ENCODE results near the gene TLE3. TPM values are rescaled to one million over a fixed set of nuclear protein-coding genes. Genes with fewer than 3 reads are reported as not detected.

Gene TLE3
- total and polyA plus RNA-seq, 10 donors, result 23.7 to 141 (median 104) TPM

GRCh38 chr15:70053716-70054229 lies 43.9 kb downstream of the TLE3 start:
- H3K36me3 ChIP-seq, result peaks cover 16 to 100% (median 100%) of the 10 kb centered on the region in 6 donors
- peak; percentile 62 for DNase-seq
- no peak overlapping the region for H3K4me3 ChIP-seq
- TF ChIP-seq CTCF (IDR thresholded peaks at IDR 0.05 in 8 of 11, conservative IDR thresholded peaks at IDR 0.05 in 3 of 11) (no peak), POLR2A (IDR thresholded peaks at IDR 0.05) (no peak), POLR2AphosphoS5 (IDR thresholded peaks at IDR 0.05) (no peak)
- no peaks in the 10 kb centered on the region for H3K27me3 ChIP-seq (replicated peaks in 1 of 7)
- no peak overlapping the region for H3K27ac ChIP-seq
- 80 to 93% (median 86%) methylated on average over 11 of the region's 11 CpGs for WGBS, 5 donors
- H3K9me3 ChIP-seq, result no peaks in the 10 kb centered on the region
- intact Hi-C loops (cut with DNase I; ENCODE audit: low total_unique reads), result no loop called here
- peaks cover 0 to 6% (median 2%) of the 10 kb centered on the region in 6 donors for H3K4me1 ChIP-seq

- H3K27me3 ChIP-seq (replicated peaks in 1 of 7), result no peaks in the 10 kb centered on the region
- H3K9me3 ChIP-seq, result no peaks in the 10 kb centered on the region
- WGBS, 5 donors, result 84 to 94% (median 87%) methylated on average over 11 to 15 of the region's 15 CpGs
- TF ChIP-seq CTCF (IDR thresholded peaks at IDR 0.05 in 8 of 11, conservative IDR thresholded peaks at IDR 0.05 in 3 of 11), result no peak
- TF ChIP-seq POLR2A (IDR thresholded peaks at IDR 0.05), result no peak
- TF ChIP-seq POLR2AphosphoS5 (IDR thresholded peaks at IDR 0.05), result peak in 1 of 3 donors; percentile 63
- peak; percentile 56 for DNase-seq
- no peak overlapping the region for H3K27ac ChIP-seq
- no peak overlapping the region for H3K4me3 ChIP-seq
- peaks cover 0 to 12% (median 5%) of the 10 kb centered on the region in 6 donors for H3K4me1 ChIP-seq
- H3K36me3 ChIP-seq, result peaks cover 15 to 100% (median 100%) of the 10 kb centered on the region in 6 donors
- intact Hi-C loops (cut with DNase I; ENCODE audit: low total_unique reads), result no loop called here
Observed at GRCh38 chr15:70053001-70053715, 44.6 kb downstream of the TLE3 start.

GRCh38 chr15:70051948-70052633 lies 45.6 kb downstream of the TLE3 start:
- TF ChIP-seq POLR2A (IDR thresholded peaks at IDR 0.05) (no peak), CTCF (IDR thresholded peaks at IDR 0.05 in 8 of 11, conservative IDR thresholded peaks at IDR 0.05 in 3 of 11) (no peak), POLR2AphosphoS5 (IDR thresholded peaks at IDR 0.05) (peak in 2 of 3 donors; percentile 37 to 73)
- Histone ChIP-seq H3K27ac (peak overlapping the region in 1 of 8 donors; percentile 22), H3K27me3 (replicated peaks in 1 of 7) (no peaks in the 10 kb centered on the region), H3K36me3 (peaks cover 10 to 100% (median 92%) of the 10 kb centered on the region in 6 donors), H3K4me1 (peaks cover 0 to 22% (median 6%) of the 10 kb centered on the region in 6 donors), H3K4me3 (no peak overlapping the region), H3K9me3 (no peaks in the 10 kb centered on the region)
- DNase-seq, result peak; percentile 49
- intact Hi-C loops (cut with DNase I; ENCODE audit: low total_unique reads), result no loop called here
- 91 to 94% (median 93%) methylated on average over 9 of the region's 9 CpGs for WGBS, 5 donors

GRCh38 chr15:70050970-70051369 lies 46.7 kb downstream of the TLE3 start:
- TF ChIP-seq POLR2A (IDR thresholded peaks at IDR 0.05) (no peak), POLR2AphosphoS5 (IDR thresholded peaks at IDR 0.05) (peak in 1 of 3 donors; percentile 71), CTCF (IDR thresholded peaks at IDR 0.05 in 8 of 11, conservative IDR thresholded peaks at IDR 0.05 in 3 of 11) (no peak)
- H3K4me1 ChIP-seq, result peaks cover 0 to 23% (median 6%) of the 10 kb centered on the region in 6 donors
- peaks cover 10 to 99% (median 81%) of the 10 kb centered on the region in 6 donors for H3K36me3 ChIP-seq
- H3K9me3 ChIP-seq, result no peaks in the 10 kb centered on the region
- intact Hi-C loops (cut with DNase I; ENCODE audit: low total_unique reads), result no loop called here
- whole genome bisulfite sequencing, 5 donors, result 95 to 100% (median 97%) methylated on average over 7 of the region's 7 CpGs
- peak overlapping the region in 1 of 8 donors; percentile 8 for H3K27ac ChIP-seq
- no peaks in the 10 kb centered on the region for H3K27me3 ChIP-seq (replicated peaks in 1 of 7)
- DNase-seq, result peak; percentile 56
- H3K4me3 ChIP-seq, result no peak overlapping the region

Measured in spleen (tissue), 11 donors.